ENCODE measurements around the gene PDZRN4.

Gene PDZRN4

GRCh38 chr12:41288142-41288811 lies 100.2 kb downstream of the PDZRN4 start:
- no peak overlapping the region for H3K4me3 ChIP-seq (ENCODE audit: low read depth, low read length)
- DNase-seq (ENCODE audit: low read depth): no peak
- in situ Hi-C loops (cut with HindIII; ENCODE audit: low sequenced_read_pairs): no loop called here
- TF ChIP-seq, protein P1, sequence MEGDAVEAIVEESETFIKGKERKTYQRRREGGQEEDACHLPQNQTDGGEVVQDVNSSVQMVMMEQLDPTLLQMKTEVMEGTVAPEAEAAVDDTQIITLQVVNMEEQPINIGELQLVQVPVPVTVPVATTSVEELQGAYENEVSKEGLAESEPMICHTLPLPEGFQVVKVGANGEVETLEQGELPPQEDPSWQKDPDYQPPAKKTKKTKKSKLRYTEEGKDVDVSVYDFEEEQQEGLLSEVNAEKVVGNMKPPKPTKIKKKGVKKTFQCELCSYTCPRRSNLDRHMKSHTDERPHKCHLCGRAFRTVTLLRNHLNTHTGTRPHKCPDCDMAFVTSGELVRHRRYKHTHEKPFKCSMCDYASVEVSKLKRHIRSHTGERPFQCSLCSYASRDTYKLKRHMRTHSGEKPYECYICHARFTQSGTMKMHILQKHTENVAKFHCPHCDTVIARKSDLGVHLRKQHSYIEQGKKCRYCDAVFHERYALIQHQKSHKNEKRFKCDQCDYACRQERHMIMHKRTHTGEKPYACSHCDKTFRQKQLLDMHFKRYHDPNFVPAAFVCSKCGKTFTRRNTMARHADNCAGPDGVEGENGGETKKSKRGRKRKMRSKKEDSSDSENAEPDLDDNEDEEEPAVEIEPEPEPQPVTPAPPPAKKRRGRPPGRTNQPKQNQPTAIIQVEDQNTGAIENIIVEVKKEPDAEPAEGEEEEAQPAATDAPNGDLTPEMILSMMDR (IDR thresholded peaks at IDR 0.05; ENCODE audit: low read depth, low read length, missing control alignments): no peak

DNA sequence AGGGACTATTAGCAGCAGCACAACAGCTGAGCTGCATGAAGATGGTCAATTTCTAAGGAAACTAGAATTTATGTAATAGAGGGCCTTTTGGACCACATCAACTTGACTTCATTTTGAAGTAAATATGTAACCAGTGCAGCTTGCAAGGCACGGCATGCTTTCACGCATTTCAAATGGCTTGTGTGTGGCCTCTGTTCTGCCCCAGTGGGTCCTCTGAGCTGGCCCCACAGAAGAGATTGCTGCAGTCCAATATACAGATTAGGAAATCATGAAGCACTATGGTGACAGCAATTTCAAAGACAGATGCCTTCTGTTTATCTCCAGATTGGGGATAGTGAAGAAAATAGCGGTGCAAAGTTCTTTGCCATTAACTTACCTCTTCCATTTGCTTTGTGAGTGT lies 101.4 kb downstream of the PDZRN4 start:
- in situ Hi-C loops (cut with HindIII; ENCODE audit: low sequenced_read_pairs): no loop called here
- H3K4me3 ChIP-seq (ENCODE audit: low read depth, low read length): no peak overlapping the region
- no peak for DNase-seq (ENCODE audit: low read depth)
- TF ChIP-seq, protein P1 (IDR thresholded peaks at IDR 0.05; ENCODE audit: low read depth, low read length, missing control alignments): no peak

DNA sequence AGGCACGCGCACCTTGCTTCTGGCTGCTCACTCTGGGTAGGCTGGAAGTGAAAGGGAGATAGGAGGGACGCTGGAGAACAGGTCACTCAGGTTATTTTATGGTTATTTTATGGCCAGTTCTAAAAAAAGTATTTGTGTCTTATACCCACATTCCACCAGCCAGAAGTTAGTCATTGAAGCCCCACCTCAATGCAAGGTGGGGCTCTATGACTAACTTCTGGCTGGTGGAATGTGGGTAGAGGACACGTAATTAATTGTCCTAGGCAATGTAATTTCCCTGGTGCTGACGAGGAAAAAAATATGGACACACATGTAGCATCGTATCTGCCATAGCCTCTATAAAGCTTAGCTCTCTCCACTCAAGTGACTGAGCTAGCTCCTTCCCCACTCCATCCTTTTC lies 104.9 kb downstream of the PDZRN4 start:
- DNase-seq (ENCODE audit: low read depth): no peak
- no peak overlapping the region for H3K4me3 ChIP-seq (ENCODE audit: low read depth, low read length)
- in situ Hi-C loops (cut with HindIII; ENCODE audit: low sequenced_read_pairs): no loop called here
- TF ChIP-seq, protein P1 (IDR thresholded peaks at IDR 0.05; ENCODE audit: low read depth, low read length, missing control alignments): no peak

GRCh38 chr12:41293461-41293860 lies 105.3 kb downstream of the PDZRN4 start:
- TF ChIP-seq, protein P1 (IDR thresholded peaks at IDR 0.05; ENCODE audit: low read depth, low read length, missing control alignments): no peak
- DNase-seq (ENCODE audit: low read depth): no peak
- no peak overlapping the region for H3K4me3 ChIP-seq (ENCODE audit: low read depth, low read length)
- in situ Hi-C loops (cut with HindIII; ENCODE audit: low sequenced_read_pairs): no loop called here

GRCh38 chr12:41302979-41303403 lies 114.9 kb downstream of the PDZRN4 start:
- no peak for DNase-seq (ENCODE audit: low read depth)
- no peak overlapping the region for H3K4me3 ChIP-seq (ENCODE audit: low read depth, low read length)
- TF ChIP-seq, protein P1 (IDR thresholded peaks at IDR 0.05; ENCODE audit: low read depth, low read length, missing control alignments): no peak
- in situ Hi-C loops (cut with HindIII; ENCODE audit: low sequenced_read_pairs): no loop called here

- H3K4me3 ChIP-seq (ENCODE audit: low read depth, low read length): no peak overlapping the region
- in situ Hi-C loops (cut with HindIII; ENCODE audit: low sequenced_read_pairs): no loop called here
- TF ChIP-seq, protein P1 (IDR thresholded peaks at IDR 0.05; ENCODE audit: low read depth, low read length, missing control alignments): no peak
- DNase-seq (ENCODE audit: low read depth): no peak
These were observed 116.4 kb downstream of the PDZRN4 start for GRCh38 chr12:41304526-41304925.

Measured in astrocyte of the cerebellum (primary cell).